Activated T-cell treated with anti-CD3 and anti-CD28 coated beads for 24 hours (primary cell): ENCODE data around the gene PDE7B.

Experiments
- DNase-seq: peaks from one replicate; pipeline ENCODE4 v3.0.0-alpha.2; 2020; ENCODE audit warnings: low read depth

The PDE7B gene

GRCh38 chr6:135851442-135852271 is at the start of gene PDE7B:
TSS of gene PDE7B (plus strand) at chr6:135851701.
- DNase-seq, result no peak

GRCh38 chr6:135801755-135802465 is 49.6 kb upstream of the PDE7B start:
- DNase-seq, result no peak

- DNase-seq, result no peak
Observed at GRCh38 chr6:135810486-135810885, 41.0 kb upstream of the PDE7B start.

GRCh38 chr6:135811170-135811569 is 40.3 kb upstream of the PDE7B start:
- DNase-seq, result no peak

GRCh38 chr6:135811644-135812526 is 39.6 kb upstream of the PDE7B start:
- no peak for DNase-seq

GRCh38 chr6:135813401-135813800 is 38.1 kb upstream of the PDE7B start:
- DNase-seq, result no peak

GRCh38 chr6:135814043-135814442 is 37.5 kb upstream of the PDE7B start:
- DNase-seq, result no peak

GRCh38 chr6:135815216-135815615 is 36.3 kb upstream of the PDE7B start:
- no peak for DNase-seq

GRCh38 chr6:135817035-135817434 is 34.5 kb upstream of the PDE7B start:
- DNase-seq, result no peak

GRCh38 chr6:135819665-135820064 is 31.8 kb upstream of the PDE7B start:
- DNase-seq, result no peak

- DNase-seq, result no peak
Observed at GRCh38 chr6:135820340-135820739, 31.2 kb upstream of the PDE7B start.

GRCh38 chr6:135823851-135824250 is 27.6 kb upstream of the PDE7B start:
- no peak for DNase-seq

GRCh38 chr6:135826236-135826804 is 25.2 kb upstream of the PDE7B start:
- no peak for DNase-seq

- no peak for DNase-seq
Observed at GRCh38 chr6:135828021-135828420, 23.5 kb upstream of the PDE7B start.

- DNase-seq, result no peak
Observed at GRCh38 chr6:135830452-135830881, 21.0 kb upstream of the PDE7B start.

GRCh38 chr6:135831016-135831415 is 20.5 kb upstream of the PDE7B start:
- DNase-seq, result no peak

GRCh38 chr6:135832166-135832565 is 19.3 kb upstream of the PDE7B start:
- no peak for DNase-seq

- no peak for DNase-seq
Observed at GRCh38 chr6:135833771-135834170, 17.7 kb upstream of the PDE7B start.

GRCh38 chr6:135837735-135838449 is 13.6 kb upstream of the PDE7B start:
- DNase-seq, result no peak

- no peak for DNase-seq
Observed at GRCh38 chr6:135839121-135839520, 12.4 kb upstream of the PDE7B start.

GRCh38 chr6:135842618-135843392 is 8.7 kb upstream of the PDE7B start:
- DNase-seq, result no peak
